Rectal smooth muscle tissue (tissue), 1 donor: Measurements from ENCODE around the gene INPP5B.
"Not testable (repeated sequence)": the region's sequence is repeated elsewhere in the genome, so short reads cannot be mapped to it uniquely, and the experiment has no call there.

ENCODE experiments used
- H3K27ac ChIP-seq: one replicate; pipeline ENCODE4 v1.7.0; 2013; ENCODE audit warnings: low read depth, low read length, inconsistent platforms
- H3K27me3 ChIP-seq: one replicate; pipeline ENCODE4 v1.7.0; 2013; ENCODE audit warnings: low read length; ENCODE audit not compliant: control insufficient read depth, insufficient read depth
- H3K36me3 ChIP-seq: one replicate; pipeline ENCODE4 v1.7.0; 2013; ENCODE audit warnings: low read length; ENCODE audit not compliant: control insufficient read depth, insufficient read depth
- H3K4me1 ChIP-seq: one replicate; pipeline ENCODE4 v1.7.0; 2013; ENCODE audit warnings: low read length; ENCODE audit not compliant: control insufficient read depth, insufficient read depth
- H3K4me3 ChIP-seq: one replicate; pipeline ENCODE4 v1.7.0; 2013; ENCODE audit warnings: low read length
- H3K9ac ChIP-seq: one replicate; pipeline ENCODE4 v1.7.0; 2013; ENCODE audit warnings: low read length

Gene INPP5B

DNA sequence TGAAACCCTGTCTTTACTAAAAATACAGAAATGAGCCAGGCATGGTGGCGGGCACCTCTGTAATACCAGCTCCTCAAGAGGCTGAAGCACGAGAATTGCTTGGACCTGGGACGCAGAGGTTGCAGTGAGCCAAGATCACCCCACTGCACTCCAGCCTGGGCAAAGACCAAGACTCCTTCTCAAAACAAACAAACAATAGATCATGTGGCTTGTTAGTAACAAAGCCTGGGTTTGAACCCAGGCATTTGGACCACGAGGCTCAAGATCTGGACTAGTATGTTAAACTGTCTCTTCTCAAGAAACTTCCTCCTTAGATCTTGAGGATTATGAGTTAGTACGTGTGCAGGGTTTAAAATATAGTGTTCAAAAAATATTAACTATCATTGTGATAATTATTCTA lies 1.6 kb downstream of the INPP5B start:
- Histone ChIP-seq H3K27ac (no peak overlapping the region), H3K4me1 (peaks cover 5% of the 10 kb centered on the region), H3K4me3 (no peak overlapping the region), H3K27me3 (no peaks in the 10 kb centered on the region), H3K9ac (no peak overlapping the region), H3K36me3 (peaks cover 2% of the 10 kb centered on the region)

DNA sequence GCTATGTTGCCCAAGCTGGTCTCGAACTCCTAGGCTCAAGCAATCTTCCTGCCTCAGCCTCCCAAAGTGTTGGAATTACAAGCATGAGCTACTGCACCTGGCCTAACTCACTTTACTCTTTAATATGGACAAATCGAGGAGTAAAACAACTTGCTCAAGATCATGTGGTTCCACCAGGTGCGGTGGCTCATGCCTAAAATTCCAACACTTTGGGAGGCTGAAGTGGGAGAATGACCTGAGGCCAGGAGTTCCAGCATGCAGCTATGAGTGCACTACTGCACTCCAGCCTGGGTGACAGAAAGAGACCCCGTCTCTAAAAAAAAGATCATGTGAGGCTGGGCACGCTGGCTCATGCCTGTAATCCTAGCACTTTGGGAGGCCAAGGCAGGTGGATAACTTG lies 2.0 kb downstream of the INPP5B start:
- peaks cover 5% of the 10 kb centered on the region for H3K4me1 ChIP-seq
- H3K27me3 ChIP-seq: no peaks in the 10 kb centered on the region
- no peak overlapping the region for H3K4me3 ChIP-seq
- no peak overlapping the region for H3K27ac ChIP-seq
- no peak overlapping the region for H3K9ac ChIP-seq
- H3K36me3 ChIP-seq: peaks cover 2% of the 10 kb centered on the region

DNA sequence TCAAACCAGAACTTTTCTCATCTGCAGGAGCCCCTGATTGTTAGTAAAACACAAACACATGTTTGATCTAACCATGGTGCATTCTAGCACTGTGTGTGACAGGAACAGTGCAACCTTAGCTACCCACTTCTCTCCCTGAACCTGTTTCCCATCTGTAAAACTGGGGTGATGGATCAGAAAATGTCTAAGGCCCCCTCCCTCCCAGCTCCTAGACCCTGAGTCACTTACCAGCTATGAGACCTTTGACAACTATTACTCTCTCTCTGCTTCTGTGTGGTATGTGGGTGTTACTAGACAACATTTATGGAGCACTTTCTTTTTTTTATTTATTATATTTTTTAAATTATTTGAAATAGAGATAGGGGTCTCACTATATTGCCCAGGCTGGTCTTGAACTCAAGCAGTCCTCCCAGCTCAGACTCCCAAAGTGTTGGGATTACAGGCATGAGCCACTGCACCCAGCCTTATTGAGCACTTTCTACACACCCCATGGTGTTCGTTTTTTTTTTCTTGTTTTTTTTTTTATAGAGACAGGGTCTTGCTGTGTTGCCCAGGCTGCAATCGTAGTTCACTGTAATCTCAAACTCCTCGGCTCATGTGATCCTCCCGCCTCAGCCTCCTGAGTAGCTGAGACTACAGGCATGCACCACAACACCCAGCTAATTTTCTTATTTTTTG lies 2.6 kb downstream of the INPP5B start:
- peaks cover 2% of the 10 kb centered on the region for H3K36me3 ChIP-seq
- H3K9ac ChIP-seq: no peak overlapping the region
- H3K27me3 ChIP-seq: no peaks in the 10 kb centered on the region
- H3K27ac ChIP-seq: no peak overlapping the region
- no peak overlapping the region for H3K4me3 ChIP-seq
- H3K4me1 ChIP-seq: peaks cover 5% of the 10 kb centered on the region

DNA sequence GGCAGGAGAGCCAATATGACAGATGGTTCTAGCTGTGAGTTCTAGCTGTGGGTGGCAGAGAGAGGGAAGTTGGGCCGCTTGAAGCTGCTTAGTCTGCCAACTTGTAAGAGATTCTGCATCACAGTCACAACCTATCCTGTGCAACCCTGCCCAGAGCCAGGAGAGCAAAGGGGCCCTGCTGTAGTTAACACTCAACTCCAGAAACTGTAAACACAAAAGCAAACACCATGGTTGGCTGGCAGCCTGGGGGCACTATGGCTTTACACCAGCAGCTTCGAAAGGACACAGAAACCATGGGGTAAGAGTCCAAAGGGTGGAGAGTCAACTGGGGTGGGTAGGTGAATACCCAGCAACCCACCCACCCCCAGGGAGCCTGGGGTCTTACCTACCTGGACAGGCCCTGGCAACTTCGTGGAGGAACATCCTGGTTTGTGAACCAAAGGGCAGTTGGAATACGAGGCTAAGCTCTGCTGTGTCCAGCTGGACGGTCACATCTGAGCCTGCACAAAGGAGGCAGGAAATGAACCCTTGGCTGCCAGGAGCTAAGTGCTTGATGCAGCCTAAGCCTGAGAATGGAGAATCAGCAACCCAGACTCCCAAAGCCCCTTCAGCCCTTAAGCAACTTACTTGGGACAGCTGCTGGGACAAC lies 6.4 kb downstream of the INPP5B start:
- H3K36me3 ChIP-seq: peaks cover 7% of the 10 kb centered on the region
- no peaks in the 10 kb centered on the region for H3K27me3 ChIP-seq
- H3K9ac ChIP-seq: no peak overlapping the region
- no peak overlapping the region for H3K4me3 ChIP-seq
- no peak overlapping the region for H3K27ac ChIP-seq
- H3K4me1 ChIP-seq: no peaks in the 10 kb centered on the region

DNA sequence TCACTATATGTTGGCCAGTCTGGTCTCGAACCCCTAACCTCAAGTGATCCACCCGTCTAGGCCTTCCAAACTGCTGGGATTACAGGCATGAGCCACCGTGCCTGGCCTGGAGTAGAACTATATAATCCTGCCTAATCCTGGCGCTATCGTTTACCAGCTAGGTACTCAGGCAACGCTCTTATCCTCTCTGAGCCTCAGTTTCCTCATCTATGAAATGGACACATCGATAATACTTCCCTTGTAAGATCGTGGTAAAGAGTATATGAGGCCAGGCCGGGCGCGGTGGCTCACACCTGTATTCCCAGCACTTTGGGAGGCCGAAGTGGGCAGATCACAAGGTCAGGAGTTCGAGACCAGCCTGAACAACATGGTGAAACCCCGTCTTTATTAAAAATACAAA lies 10.1 kb downstream of the INPP5B start:
- not testable (repeated sequence) for H3K9ac ChIP-seq, H3K27ac ChIP-seq, H3K4me3 ChIP-seq, H3K4me1 ChIP-seq, H3K36me3 ChIP-seq, H3K27me3 ChIP-seq

DNA sequence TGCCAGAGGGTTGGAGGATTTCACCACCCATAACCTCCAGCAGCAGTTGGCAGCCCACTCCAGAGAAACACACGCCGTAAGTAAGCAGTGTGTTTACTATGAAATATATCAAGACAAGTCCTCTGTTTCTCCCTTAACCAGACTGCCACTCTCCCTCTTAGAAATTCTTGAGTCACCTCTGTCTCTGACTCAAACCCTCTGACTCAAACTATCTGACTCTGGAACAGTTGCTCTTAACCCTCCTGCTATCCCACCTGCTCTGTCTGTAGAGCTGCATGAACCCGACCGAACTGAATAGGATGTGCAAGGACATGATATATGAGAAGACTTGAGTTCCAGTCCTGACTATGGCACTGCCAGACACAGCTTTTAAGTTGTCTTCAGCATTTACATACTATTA lies 14.1 kb downstream of the INPP5B start:
- Histone ChIP-seq H3K4me1 (peaks cover 3% of the 10 kb centered on the region), H3K9ac (no peak overlapping the region), H3K36me3 (peaks cover 7% of the 10 kb centered on the region), H3K4me3 (no peak overlapping the region), H3K27ac (no peak overlapping the region), H3K27me3 (no peaks in the 10 kb centered on the region)

DNA sequence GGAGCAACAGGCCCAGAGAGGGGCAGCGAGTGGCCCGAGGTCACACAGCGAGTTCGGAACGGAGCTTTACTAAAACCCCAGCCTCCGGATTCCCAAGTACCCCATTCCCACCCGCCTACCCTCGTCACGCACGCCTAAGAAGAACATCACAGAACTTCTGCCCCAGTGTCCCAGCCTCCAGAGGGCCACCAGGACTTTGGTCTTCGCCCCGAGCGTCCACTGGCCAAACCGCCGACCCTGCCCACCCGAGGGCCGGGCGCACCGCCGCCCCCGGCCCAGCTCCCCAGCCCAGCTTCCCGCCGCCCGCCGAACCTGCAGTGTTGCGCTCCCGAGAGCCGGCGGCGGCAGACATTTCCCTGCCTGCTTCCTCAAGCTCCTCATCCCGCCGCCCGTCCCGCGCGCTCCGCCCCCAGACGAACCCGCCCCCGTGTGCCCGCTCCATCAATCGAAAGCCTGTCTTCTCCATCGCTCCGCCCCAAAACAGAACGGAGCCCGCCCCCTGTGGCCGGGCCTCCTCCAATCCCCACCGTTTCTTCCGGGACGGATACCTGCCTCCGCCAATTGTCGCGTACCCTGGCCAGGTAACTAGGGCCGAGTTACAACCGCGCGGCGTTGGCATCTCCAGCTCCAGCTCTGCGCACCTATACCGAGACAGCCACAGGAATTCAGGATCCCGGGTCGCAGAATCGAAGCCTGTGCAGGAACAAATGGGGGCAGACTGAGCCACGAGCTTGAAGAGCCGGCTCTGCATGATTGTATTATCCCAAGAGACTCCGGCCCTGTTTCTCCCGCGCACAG lies 15.3 kb downstream of the INPP5B start:
- Histone ChIP-seq H3K27ac (no peak overlapping the region), H3K4me1 (peaks cover 3% of the 10 kb centered on the region), H3K27me3 (no peaks in the 10 kb centered on the region), H3K9ac (peak overlapping the region; percentile 32), H3K36me3 (peaks cover 4% of the 10 kb centered on the region), H3K4me3 (peak overlapping the region; percentile 70)

DNA sequence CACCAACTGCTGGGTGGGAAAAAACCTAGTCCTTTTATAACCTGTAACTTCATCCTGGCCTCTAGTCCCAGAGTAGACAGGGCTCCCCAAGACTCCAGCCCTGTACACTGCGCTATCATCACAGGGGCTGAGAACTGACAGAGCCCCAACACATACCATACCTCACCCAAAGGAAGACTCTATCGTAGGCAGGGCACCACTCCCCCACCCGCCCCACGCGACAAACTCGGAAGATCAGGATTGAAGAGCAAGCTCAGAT lies 15.8 kb downstream of the INPP5B start:
- H3K9ac ChIP-seq: no peak overlapping the region

DNA sequence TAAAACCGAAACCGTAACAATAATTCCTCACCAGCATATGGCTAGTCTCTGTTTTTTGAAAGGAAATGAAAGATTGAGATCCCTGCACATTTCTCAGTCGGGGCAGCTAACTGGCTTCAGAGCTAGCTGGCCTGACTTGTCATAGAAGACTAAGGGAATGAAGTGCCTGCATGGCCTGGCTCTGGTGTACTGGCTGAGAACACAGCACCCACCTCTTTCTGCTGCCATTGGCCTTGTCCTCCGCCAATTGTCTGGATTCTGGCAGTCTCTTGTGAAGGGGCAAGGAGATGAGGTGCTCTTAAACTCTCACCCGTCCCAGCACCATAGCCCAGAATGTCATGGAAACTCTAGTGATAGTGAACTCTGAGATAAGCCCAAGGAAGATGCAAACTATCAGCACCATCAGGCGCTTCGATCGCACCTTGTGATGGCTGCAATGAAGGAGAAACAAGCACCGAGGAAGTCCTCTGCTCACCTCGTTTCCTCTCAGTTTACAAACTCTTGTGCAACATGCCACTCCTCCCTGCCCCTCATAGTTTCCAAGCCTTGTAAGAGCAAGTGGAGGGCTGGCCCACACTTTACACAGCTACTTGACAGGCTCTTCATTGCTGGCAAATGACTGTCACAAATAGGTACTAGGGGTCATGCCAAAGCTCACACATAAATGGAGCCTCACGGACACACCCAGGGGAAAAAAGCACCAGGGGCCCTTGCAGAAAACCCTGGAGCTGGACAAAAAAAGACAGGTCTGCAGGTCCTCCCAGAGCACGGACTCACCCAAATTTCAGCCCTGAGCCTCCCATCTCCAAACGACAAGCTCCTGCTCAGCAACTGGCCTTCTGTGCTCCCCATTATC lies 16.4 kb downstream of the INPP5B start:
- Histone ChIP-seq H3K4me1 (peaks cover 3% of the 10 kb centered on the region), H3K4me3 (peak overlapping the region; percentile 70), H3K27ac (no peak overlapping the region), H3K36me3 (peaks cover 2% of the 10 kb centered on the region), H3K27me3 (no peaks in the 10 kb centered on the region), H3K9ac (no peak overlapping the region)

More for the DNA sequence above, 15.8 kb downstream of the INPP5B start:
- peaks cover 2% of the 10 kb centered on the region for H3K36me3 ChIP-seq
- no peak overlapping the region for H3K27ac ChIP-seq
- no peaks in the 10 kb centered on the region for H3K27me3 ChIP-seq
- H3K4me3 ChIP-seq: peak overlapping the region; percentile 70
- peaks cover 3% of the 10 kb centered on the region for H3K4me1 ChIP-seq

DNA sequence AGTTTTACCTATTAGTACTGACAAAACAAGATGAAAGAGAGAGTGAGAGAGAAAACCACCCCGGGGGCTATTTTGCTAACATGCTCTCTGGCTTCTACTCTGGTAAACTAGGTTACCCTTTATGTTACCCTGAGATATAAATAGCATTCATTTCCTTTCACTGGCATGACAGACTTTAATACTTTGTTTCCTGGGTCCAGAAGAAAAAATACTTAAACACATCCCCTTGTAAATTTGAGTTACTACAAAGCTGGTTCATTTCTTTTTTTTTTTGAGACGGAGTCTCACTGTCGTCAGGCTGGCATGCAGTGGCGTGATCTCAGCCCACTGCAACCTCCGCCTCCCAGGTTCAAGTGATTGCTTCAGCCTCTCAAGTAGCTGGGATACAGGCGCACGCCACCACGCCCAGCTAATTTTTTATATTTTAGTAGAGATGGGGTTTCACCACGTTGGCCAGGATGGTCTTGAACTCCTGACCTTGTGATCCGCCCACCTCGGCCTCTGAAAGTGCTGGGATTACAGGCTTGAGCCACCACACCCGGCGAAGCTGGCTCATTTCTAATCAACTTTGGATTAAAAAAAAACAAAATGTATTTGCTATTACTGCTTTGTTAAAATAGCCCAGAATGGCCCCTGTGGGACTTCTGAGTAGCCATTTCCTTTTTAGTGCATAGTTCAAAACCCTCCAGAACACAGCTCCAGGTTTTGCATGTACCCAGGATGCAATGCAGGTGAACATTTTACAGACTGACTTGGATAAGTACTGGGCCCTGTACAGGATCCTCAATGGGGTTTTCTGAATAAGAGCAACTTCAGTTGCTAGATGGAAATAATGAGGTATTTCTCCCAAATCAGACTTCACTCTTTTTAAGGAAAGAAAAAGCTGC lies 20.6 kb downstream of the INPP5B start:
- peaks cover 4% of the 10 kb centered on the region for H3K36me3 ChIP-seq
- H3K27ac ChIP-seq: no peak overlapping the region
- H3K9ac ChIP-seq: no peak overlapping the region
- H3K4me3 ChIP-seq: no peak overlapping the region
- peaks cover 3% of the 10 kb centered on the region for H3K4me1 ChIP-seq
- no peaks in the 10 kb centered on the region for H3K27me3 ChIP-seq

DNA sequence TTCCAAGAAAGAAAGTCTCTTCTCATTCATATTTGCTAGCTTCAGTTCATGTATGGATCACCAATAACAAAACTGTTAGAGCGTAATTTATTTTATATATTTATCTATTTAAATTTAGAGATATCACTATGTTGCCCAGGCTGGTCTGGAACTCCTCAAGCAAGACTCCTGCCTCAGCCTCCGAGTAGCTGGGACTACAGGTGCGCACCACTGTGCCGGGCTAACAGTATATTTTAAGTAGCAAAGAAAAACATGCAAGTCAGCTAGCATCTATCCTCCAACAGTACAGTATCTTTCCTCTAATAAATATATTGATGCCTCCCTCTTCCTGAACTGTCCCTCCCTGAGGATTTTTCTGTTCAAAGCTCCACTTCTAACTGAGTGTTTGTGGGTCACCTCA lies 21.5 kb downstream of the INPP5B start:
- H3K36me3 ChIP-seq: peaks cover 4% of the 10 kb centered on the region
- no peaks in the 10 kb centered on the region for H3K4me1 ChIP-seq
- H3K27me3 ChIP-seq: no peaks in the 10 kb centered on the region
- H3K4me3 ChIP-seq: no peak overlapping the region
- no peak overlapping the region for H3K9ac ChIP-seq
- H3K27ac ChIP-seq: no peak overlapping the region
